Measurements from ENCODE around the gene GFRAL. TPM values are rescaled to one million over a fixed set of nuclear protein-coding genes. Genes with fewer than 3 reads are reported as not detected.

Gene GFRAL
- total and polyA plus RNA-seq, 10 of the 15 experiments (the other 5 are each of a cell fraction or from before 2014, with no cell fraction given) = not detected

DNA sequence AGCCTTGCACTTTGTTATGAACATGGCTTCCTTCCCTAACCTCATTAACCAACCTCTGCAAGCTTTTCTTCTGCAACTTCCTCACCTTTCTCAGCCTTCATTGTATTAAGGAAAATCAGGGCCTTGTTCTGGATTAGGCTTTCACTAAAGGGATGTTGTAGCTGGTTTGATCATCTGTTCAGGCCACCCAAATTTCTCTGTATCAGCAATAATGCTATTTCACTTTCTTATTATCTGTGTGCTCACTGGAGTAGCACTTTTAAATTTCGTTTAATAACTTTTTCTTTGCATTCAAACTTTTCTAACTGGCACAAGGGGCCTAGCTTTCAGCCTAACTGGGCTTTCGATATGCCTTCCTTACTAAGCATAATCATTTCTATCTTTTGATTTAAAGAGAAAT is 96.7 kb downstream of the GFRAL start:
- Histone ChIP-seq H3K9ac (ENCODE audit: control insufficient read depth, insufficient read depth, low read length) (no peak overlapping the region), H3K79me2 (ENCODE audit: control insufficient read depth, insufficient read depth, low read length) (no peaks in the 10 kb centered on the region), H2AFZ (ENCODE audit: control insufficient read depth, low read depth, low read length) (no peak overlapping the region), H4K20me1 (ENCODE audit: control insufficient read depth, insufficient read depth) (no peaks in the 10 kb centered on the region), H3K4me1 (ENCODE audit: control insufficient read depth, insufficient read depth, low read length) (no peaks in the 10 kb centered on the region), H3K36me3 (ENCODE audit: control insufficient read depth in 2 of 2, insufficient read depth in 2 of 2, low read length in 1 of 2) (no peaks in the 10 kb centered on the region), H3K4me2 (ENCODE audit: control insufficient read depth, insufficient read depth) (no peak overlapping the region), H3K4me3 (no peak overlapping the region), H3K9me3 (replicated peaks; ENCODE audit: control insufficient read depth, insufficient read depth, low read length) (no peaks in the 10 kb centered on the region), H3K27me3 (replicated peaks in 1 of 2; ENCODE audit: control insufficient read depth in 2 of 2, insufficient read depth in 2 of 2, low read length in 1 of 2) (no peaks in the 10 kb centered on the region), H3K27ac (ENCODE audit: control insufficient read depth, insufficient read depth) (no peak overlapping the region)
- ChIA-PET SMC1A (ENCODE audit: uncharacterized antibody, unreplicated experiment) (no interaction called here), CTCF (interaction anchor here (1.3 kb wide), 1 partner anchor 21 kb away, joined by 5 read pairs; no protein-coding TSS in a partner anchor), RAD21 (ENCODE audit: unreplicated experiment) (no interaction called here), POLR2A (no interaction called here)
- 33% methylated on average over 2 of the region's 2 CpGs for WGBS (ENCODE audit: insufficient coverage, insufficient replicate concordance, low lambda C conversion rate, missing lambda C conversion rate)
- no peak for DNase-seq (ENCODE audit: low read depth, low spot score)
- intact Hi-C loops (cut with micrococcal nuclease; ENCODE audit: unreplicated experiment) = no loop called here
- FAIRE-seq = no peak
- no TSS peak for BruUV-seq (replicated peaks)
- in situ Hi-C loops (cut with MboI) = no loop called here
- TF ChIP-seq, protein P1, sequence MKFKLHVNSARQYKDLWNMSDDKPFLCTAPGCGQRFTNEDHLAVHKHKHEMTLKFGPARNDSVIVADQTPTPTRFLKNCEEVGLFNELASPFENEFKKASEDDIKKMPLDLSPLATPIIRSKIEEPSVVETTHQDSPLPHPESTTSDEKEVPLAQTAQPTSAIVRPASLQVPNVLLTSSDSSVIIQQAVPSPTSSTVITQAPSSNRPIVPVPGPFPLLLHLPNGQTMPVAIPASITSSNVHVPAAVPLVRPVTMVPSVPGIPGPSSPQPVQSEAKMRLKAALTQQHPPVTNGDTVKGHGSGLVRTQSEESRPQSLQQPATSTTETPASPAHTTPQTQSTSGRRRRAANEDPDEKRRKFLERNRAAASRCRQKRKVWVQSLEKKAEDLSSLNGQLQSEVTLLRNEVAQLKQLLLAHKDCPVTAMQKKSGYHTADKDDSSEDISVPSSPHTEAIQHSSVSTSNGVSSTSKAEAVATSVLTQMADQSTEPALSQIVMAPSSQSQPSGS (IDR thresholded peaks at IDR 0.05; ENCODE audit: low read length) = no peak
- no peak for TF ChIP-seq HDGF (IDR thresholded peaks at IDR 0.05)
- TF ChIP-seq, protein P2, sequence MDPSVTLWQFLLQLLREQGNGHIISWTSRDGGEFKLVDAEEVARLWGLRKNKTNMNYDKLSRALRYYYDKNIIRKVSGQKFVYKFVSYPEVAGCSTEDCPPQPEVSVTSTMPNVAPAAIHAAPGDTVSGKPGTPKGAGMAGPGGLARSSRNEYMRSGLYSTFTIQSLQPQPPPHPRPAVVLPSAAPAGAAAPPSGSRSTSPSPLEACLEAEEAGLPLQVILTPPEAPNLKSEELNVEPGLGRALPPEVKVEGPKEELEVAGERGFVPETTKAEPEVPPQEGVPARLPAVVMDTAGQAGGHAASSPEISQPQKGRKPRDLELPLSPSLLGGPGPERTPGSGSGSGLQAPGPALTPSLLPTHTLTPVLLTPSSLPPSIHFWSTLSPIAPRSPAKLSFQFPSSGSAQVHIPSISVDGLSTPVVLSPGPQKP (IDR thresholded peaks at IDR 0.05; ENCODE audit: low read depth, low read length) = no peak
- TF ChIP-seq RELA (IDR thresholded peaks at IDR 0.05; ENCODE audit: borderline replicate concordance, partially characterized antibody) = no peak
- TF ChIP-seq SIX5 (IDR thresholded peaks at IDR 0.05; ENCODE audit: low read depth, low read length, severe bottlenecking) = no peak
- no peak for TF ChIP-seq KAT2A (conservative IDR thresholded peaks at IDR 0.05; ENCODE audit: control insufficient read depth, low read depth, low read length)
- TF ChIP-seq, protein P3, sequence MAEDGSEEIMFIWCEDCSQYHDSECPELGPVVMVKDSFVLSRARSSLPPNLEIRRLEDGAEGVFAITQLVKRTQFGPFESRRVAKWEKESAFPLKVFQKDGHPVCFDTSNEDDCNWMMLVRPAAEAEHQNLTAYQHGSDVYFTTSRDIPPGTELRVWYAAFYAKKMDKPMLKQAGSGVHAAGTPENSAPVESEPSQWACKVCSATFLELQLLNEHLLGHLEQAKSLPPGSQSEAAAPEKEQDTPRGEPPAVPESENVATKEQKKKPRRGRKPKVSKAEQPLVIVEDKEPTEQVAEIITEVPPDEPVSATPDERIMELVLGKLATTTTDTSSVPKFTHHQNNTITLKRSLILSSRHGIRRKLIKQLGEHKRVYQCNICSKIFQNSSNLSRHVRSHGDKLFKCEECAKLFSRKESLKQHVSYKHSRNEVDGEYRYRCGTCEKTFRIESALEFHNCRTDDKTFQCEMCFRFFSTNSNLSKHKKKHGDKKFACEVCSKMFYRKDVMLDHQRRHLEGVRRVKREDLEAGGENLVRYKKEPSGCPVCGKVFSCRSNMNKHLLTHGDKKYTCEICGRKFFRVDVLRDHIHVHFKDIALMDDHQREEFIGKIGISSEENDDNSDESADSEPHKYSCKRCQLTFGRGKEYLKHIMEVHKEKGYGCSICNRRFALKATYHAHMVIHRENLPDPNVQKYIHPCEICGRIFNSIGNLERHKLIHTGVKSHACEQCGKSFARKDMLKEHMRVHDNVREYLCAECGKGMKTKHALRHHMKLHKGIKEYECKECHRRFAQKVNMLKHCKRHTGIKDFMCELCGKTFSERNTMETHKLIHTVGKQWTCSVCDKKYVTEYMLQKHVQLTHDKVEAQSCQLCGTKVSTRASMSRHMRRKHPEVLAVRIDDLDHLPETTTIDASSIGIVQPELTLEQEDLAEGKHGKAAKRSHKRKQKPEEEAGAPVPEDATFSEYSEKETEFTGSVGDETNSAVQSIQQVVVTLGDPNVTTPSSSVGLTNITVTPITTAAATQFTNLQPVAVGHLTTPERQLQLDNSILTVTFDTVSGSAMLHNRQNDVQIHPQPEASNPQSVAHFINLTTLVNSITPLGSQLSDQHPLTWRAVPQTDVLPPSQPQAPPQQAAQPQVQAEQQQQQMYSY (CRISPR knock-in tag; IDR thresholded peaks at IDR 0.05) = no peak
- no peak for ATAC-seq

Data from GM12878 (cell line).